Spleen (tissue), 7 donors: Measurements from ENCODE around the gene MBOAT2.

Experiments used
- POLR2A ChIP-seq, 3 donors: fragments of 450-650 bp; IDR thresholded peaks; one replicate each; pipeline ENCODE4 v1.5.1; 2017; ENCODE audit warnings: antibody characterized with exemption in 3 of 3, mild to moderate bottlenecking in 1 of 3
- TF ChIP-seq, protein P1 (sequence below), 11 experiments: fragments of 200-600 bp in 7 of 11; fragments of 450-650 bp in 4 of 11; sonication (generic) in 4 of 11; IDR thresholded peaks in 8 of 11; conservative IDR thresholded peaks in 3 of 11; 1 replicate in 7 of 11; 2 replicates in 4 of 11; pipeline versions ENCODE4 v1.4.0 to v1.8.0; 2016 to 2021; ENCODE audit warnings: antibody characterized with exemption in 11 of 11, inconsistent platforms in 4 of 11, mild to moderate bottlenecking in 1 of 11
- donor health status: DM: no; HTN: no; CAD: no; lungs with moderate emphysema.
- donor health status: DM: no; HTN: no; CAD: no.
- donor health status: DM: no; HTN: no; CAD: no.

GRCh38 chr2:8915941-8916340 lies 87.5 kb downstream of the MBOAT2 start:
- TF ChIP-seq, protein P1, sequence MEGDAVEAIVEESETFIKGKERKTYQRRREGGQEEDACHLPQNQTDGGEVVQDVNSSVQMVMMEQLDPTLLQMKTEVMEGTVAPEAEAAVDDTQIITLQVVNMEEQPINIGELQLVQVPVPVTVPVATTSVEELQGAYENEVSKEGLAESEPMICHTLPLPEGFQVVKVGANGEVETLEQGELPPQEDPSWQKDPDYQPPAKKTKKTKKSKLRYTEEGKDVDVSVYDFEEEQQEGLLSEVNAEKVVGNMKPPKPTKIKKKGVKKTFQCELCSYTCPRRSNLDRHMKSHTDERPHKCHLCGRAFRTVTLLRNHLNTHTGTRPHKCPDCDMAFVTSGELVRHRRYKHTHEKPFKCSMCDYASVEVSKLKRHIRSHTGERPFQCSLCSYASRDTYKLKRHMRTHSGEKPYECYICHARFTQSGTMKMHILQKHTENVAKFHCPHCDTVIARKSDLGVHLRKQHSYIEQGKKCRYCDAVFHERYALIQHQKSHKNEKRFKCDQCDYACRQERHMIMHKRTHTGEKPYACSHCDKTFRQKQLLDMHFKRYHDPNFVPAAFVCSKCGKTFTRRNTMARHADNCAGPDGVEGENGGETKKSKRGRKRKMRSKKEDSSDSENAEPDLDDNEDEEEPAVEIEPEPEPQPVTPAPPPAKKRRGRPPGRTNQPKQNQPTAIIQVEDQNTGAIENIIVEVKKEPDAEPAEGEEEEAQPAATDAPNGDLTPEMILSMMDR (IDR thresholded peaks at IDR 0.05 in 8 of 11, conservative IDR thresholded peaks at IDR 0.05 in 3 of 11), result no peak
- TF ChIP-seq POLR2A (IDR thresholded peaks at IDR 0.05), result no peak
